Parathyroid adenoma (tissue), 2 donors: ENCODE measurements around the gene LCOR.

Experiments
- H2AFZ ChIP-seq: fragments of 300-600 bp; sonication (generic); one replicate; pipeline ENCODE4 v1.7.0; 2017; ENCODE audit warnings: antibody characterized with exemption, mild to moderate bottlenecking
- H3K27ac ChIP-seq: fragments of 300-600 bp; sonication (generic); one replicate; pipeline ENCODE4 v1.7.0; 2017
- H3K27me3 ChIP-seq: fragments of 300-600 bp; sonication (generic); one replicate; pipeline ENCODE4 v1.7.0; 2017; ENCODE audit warnings: low read length; ENCODE audit not compliant: control insufficient read depth, insufficient read depth
- H3K36me3 ChIP-seq: fragments of 300-600 bp; sonication (generic); one replicate; pipeline ENCODE4 v1.7.0; 2017; ENCODE audit warnings: low read length; ENCODE audit not compliant: control insufficient read depth, insufficient read depth
- H3K4me1 ChIP-seq: fragments of 300-600 bp; sonication (generic); one replicate; pipeline ENCODE4 v1.7.0; 2017; ENCODE audit warnings: control low read depth
- H3K4me2 ChIP-seq: fragments of 300-600 bp; sonication (generic); one replicate; pipeline ENCODE4 v1.7.0; 2017; ENCODE audit warnings: low read length
- H3K4me3 ChIP-seq: fragments of 300-600 bp; sonication (generic); one replicate; pipeline ENCODE4 v1.7.0; 2017; ENCODE audit warnings: low read depth, low read length
- H3K79me2 ChIP-seq: fragments of 300-600 bp; sonication (generic); one replicate; pipeline ENCODE4 v1.7.0; 2017; ENCODE audit warnings: control low read depth
- H3K9ac ChIP-seq: fragments of 300-600 bp; sonication (generic); one replicate; pipeline ENCODE4 v1.7.0; 2017; ENCODE audit warnings: mild to moderate bottlenecking
- H3K9me3 ChIP-seq: fragments of 300-600 bp; sonication (generic); one replicate; pipeline ENCODE4 v1.7.0; 2017; ENCODE audit warnings: low read length; ENCODE audit not compliant: control insufficient read depth
- CTCF ChIP-seq: fragments of 300-600 bp; sonication (generic); IDR thresholded peaks from one replicate; pipeline ENCODE4 v1.7.0; 2017; ENCODE audit warnings: antibody characterized with exemption, mild to moderate bottlenecking
- donor health status: primary hyperparathyroidism.

The LCOR gene

GRCh38 chr10:96955794-96956193, 123.7 kb downstream of the LCOR start:
- Histone ChIP-seq H3K4me1 (peaks cover 5% of the 10 kb centered on the region), H3K79me2 (no peaks in the 10 kb centered on the region), H3K9me3 (no peaks in the 10 kb centered on the region), H3K4me3 (no peak overlapping the region), H2AFZ (no peak overlapping the region), H3K4me2 (no peak overlapping the region), H3K27me3 (no peaks in the 10 kb centered on the region), H3K27ac (no peak overlapping the region), H3K36me3 (no peaks in the 10 kb centered on the region), H3K9ac (no peak overlapping the region)
- no peak for TF ChIP-seq CTCF

- H3K9me3 ChIP-seq, result no peaks in the 10 kb centered on the region
- no peak overlapping the region for H3K9ac ChIP-seq
- no peak overlapping the region for H2AFZ ChIP-seq
- no peaks in the 10 kb centered on the region for H3K36me3 ChIP-seq
- H3K4me3 ChIP-seq, result no peak overlapping the region
- no peaks in the 10 kb centered on the region for H3K79me2 ChIP-seq
- H3K27ac ChIP-seq, result no peak overlapping the region
- no peak for TF ChIP-seq CTCF
- peaks cover 5% of the 10 kb centered on the region for H3K4me1 ChIP-seq
- no peak overlapping the region for H3K4me2 ChIP-seq
- no peaks in the 10 kb centered on the region for H3K27me3 ChIP-seq
These were observed 126.0 kb downstream of the LCOR start for GRCh38 chr10:96958071-96958470.

GRCh38 chr10:96959733-96960132, 127.6 kb downstream of the LCOR start:
- Histone ChIP-seq H3K27ac (no peak overlapping the region), H3K36me3 (no peaks in the 10 kb centered on the region), H3K9ac (no peak overlapping the region), H3K9me3 (no peaks in the 10 kb centered on the region), H3K27me3 (no peaks in the 10 kb centered on the region), H3K4me3 (no peak overlapping the region), H3K4me1 (peaks cover 5% of the 10 kb centered on the region), H3K79me2 (no peaks in the 10 kb centered on the region), H3K4me2 (no peak overlapping the region), H2AFZ (no peak overlapping the region)
- TF ChIP-seq CTCF, result no peak

GRCh38 chr10:96960872-96961271, 128.8 kb downstream of the LCOR start:
- peaks cover 5% of the 10 kb centered on the region for H3K4me1 ChIP-seq
- H3K79me2 ChIP-seq, result no peaks in the 10 kb centered on the region
- no peak overlapping the region for H3K27ac ChIP-seq
- no peak overlapping the region for H3K4me2 ChIP-seq
- H3K36me3 ChIP-seq, result no peaks in the 10 kb centered on the region
- no peaks in the 10 kb centered on the region for H3K9me3 ChIP-seq
- no peak for TF ChIP-seq CTCF
- H3K27me3 ChIP-seq, result no peaks in the 10 kb centered on the region
- no peak overlapping the region for H3K4me3 ChIP-seq
- no peak overlapping the region for H2AFZ ChIP-seq
- H3K9ac ChIP-seq, result no peak overlapping the region

GRCh38 chr10:96964131-96964530, 132.0 kb downstream of the LCOR start:
- no peaks in the 10 kb centered on the region for H3K9me3 ChIP-seq
- H2AFZ ChIP-seq, result no peak overlapping the region
- H3K79me2 ChIP-seq, result no peaks in the 10 kb centered on the region
- H3K4me2 ChIP-seq, result no peak overlapping the region
- no peaks in the 10 kb centered on the region for H3K27me3 ChIP-seq
- no peak for TF ChIP-seq CTCF
- no peak overlapping the region for H3K4me3 ChIP-seq
- H3K4me1 ChIP-seq, result no peaks in the 10 kb centered on the region
- no peak overlapping the region for H3K9ac ChIP-seq
- H3K36me3 ChIP-seq, result no peaks in the 10 kb centered on the region
- H3K27ac ChIP-seq, result no peak overlapping the region
